Mesendoderm (in vitro differentiated cells): ENCODE data around the gene CHCHD1.

ENCODE experiments used
- DNase-seq: peaks from one replicate; pipeline ENCODE4 v3.0.0; 2013
- H2AK5ac ChIP-seq: 2 replicates; pipeline ENCODE4 v1.6.1; 2013; ENCODE audit warnings: low read length, inconsistent platforms
- H2BK120ac ChIP-seq: 2 replicates; pipeline ENCODE4 v1.6.1; 2013; ENCODE audit warnings: low read depth, mild to moderate bottlenecking, low read length, moderate library complexity, mixed read lengths
- H2BK15ac ChIP-seq: replicated peaks from 2 replicates; pipeline ENCODE4 v1.6.1; 2013; ENCODE audit warnings: low read depth, mild to moderate bottlenecking, moderate library complexity
- H2BK5ac ChIP-seq: 2 replicates; pipeline ENCODE4 v1.6.1; 2013; ENCODE audit warnings: low read length, inconsistent platforms
- H3K18ac ChIP-seq: 2 replicates; pipeline ENCODE4 v1.6.1; 2013; ENCODE audit warnings: mild to moderate bottlenecking, low read length, mixed read lengths
- H3K23ac ChIP-seq: one replicate; pipeline ENCODE4 v1.6.1; 2013; ENCODE audit warnings: low read length
- H3K27ac ChIP-seq: 2 replicates; pipeline ENCODE4 v1.5.1; 2013; ENCODE audit warnings: low read depth, mild to moderate bottlenecking, inconsistent platforms, low read length, moderate library complexity
- H3K27me3 ChIP-seq: 2 replicates; pipeline ENCODE4 v1.6.1; 2013; ENCODE audit warnings: low read length, control low read depth, mild to moderate bottlenecking, inconsistent platforms; ENCODE audit not compliant: insufficient read depth, poor library complexity
- H3K36me3 ChIP-seq: 2 replicates; pipeline ENCODE4 v1.6.1; 2013; ENCODE audit warnings: low read length, inconsistent platforms; ENCODE audit not compliant: control insufficient read depth, insufficient read depth
- H3K4ac ChIP-seq: one replicate; pipeline ENCODE4 v1.6.1; 2013; ENCODE audit warnings: low read depth, mild to moderate bottlenecking, low read length, moderate library complexity
- H3K4me1 ChIP-seq: 2 replicates; pipeline ENCODE4 v1.6.1; 2013; ENCODE audit warnings: low read depth, low read length, inconsistent platforms; ENCODE audit not compliant: control insufficient read depth
- H3K4me2 ChIP-seq: 2 replicates; pipeline ENCODE4 v1.6.1; 2013; ENCODE audit warnings: low read length
- H3K4me3 ChIP-seq: 2 replicates; pipeline ENCODE4 v1.5.1; 2013; ENCODE audit warnings: mild to moderate bottlenecking, low read length
- H3K56ac ChIP-seq: one replicate; pipeline ENCODE4 v1.6.1; 2013; ENCODE audit warnings: low read length
- H3K79me1 ChIP-seq: 2 replicates; pipeline ENCODE4 v1.6.1; 2013; ENCODE audit warnings: low read length, inconsistent platforms
- H3K79me2 ChIP-seq: 2 replicates; pipeline ENCODE4 v1.6.1; 2013; ENCODE audit warnings: mild to moderate bottlenecking, low read length; ENCODE audit not compliant: control insufficient read depth, insufficient read depth
- H3K9ac ChIP-seq: 2 replicates; pipeline ENCODE4 v1.6.1; 2013; ENCODE audit warnings: low read length, inconsistent platforms
- H4K5ac ChIP-seq: one replicate; pipeline ENCODE4 v1.6.1; 2013; ENCODE audit warnings: low read length
- H4K8ac ChIP-seq: one replicate; pipeline ENCODE4 v1.6.1; 2013; ENCODE audit warnings: low read depth, mild to moderate bottlenecking, control low read depth, low read length, moderate library complexity
- WGBS: extraction: QIAGEN DNeasy Blood & Tissue Kit; methylation state at CpG from one replicate; pipeline ENCODE4 v1.1.7; 2013; ENCODE audit warnings: low lambda C conversion rate, missing lambda C conversion rate; ENCODE audit not compliant: insufficient coverage; ENCODE audit errors: extremely low coverage; 5-methylcytosine and 5-hydroxymethylcytosine counted together

Gene CHCHD1

GRCh38 chr10:73779539-73780197 is 2.2 kb upstream of the CHCHD1 start:
- H4K5ac ChIP-seq, result no peak overlapping the region
- no peaks in the 10 kb centered on the region for H3K4me1 ChIP-seq
- H3K79me1 ChIP-seq, result peaks cover 12% of the 10 kb centered on the region
- no peak overlapping the region for H4K8ac ChIP-seq
- no peaks in the 10 kb centered on the region for H3K27me3 ChIP-seq
- H3K56ac ChIP-seq, result no peak overlapping the region
- no peak overlapping the region for H2BK15ac ChIP-seq
- DNase-seq, result no peak
- H3K4me3 ChIP-seq, result no peak overlapping the region
- H3K23ac ChIP-seq, result no peak overlapping the region
- no peak overlapping the region for H3K9ac ChIP-seq
- no peak overlapping the region for H3K27ac ChIP-seq
- no CpG with 5 or more reads among the region's 3 CpGs for WGBS
- no peaks in the 10 kb centered on the region for H3K36me3 ChIP-seq
- no peak overlapping the region for H2AK5ac ChIP-seq
- H3K18ac ChIP-seq, result no peak overlapping the region
- peaks cover 24% of the 10 kb centered on the region for H3K79me2 ChIP-seq
- H2BK120ac ChIP-seq, result no peak overlapping the region
- no peak overlapping the region for H2BK5ac ChIP-seq
- no peak overlapping the region for H3K4me2 ChIP-seq
- no peak overlapping the region for H3K4ac ChIP-seq

GRCh38 chr10:73780301-73780700 is 1.5 kb upstream of the CHCHD1 start:
- Histone ChIP-seq H2AK5ac (no peak overlapping the region), H2BK15ac (no peak overlapping the region), H3K4me1 (no peaks in the 10 kb centered on the region), H3K27me3 (no peaks in the 10 kb centered on the region), H3K79me2 (peaks cover 24% of the 10 kb centered on the region), H3K4me3 (no peak overlapping the region), H3K18ac (no peak overlapping the region), H3K9ac (peak overlapping the region; percentile 40), H3K23ac (no peak overlapping the region), H3K27ac (no peak overlapping the region), H2BK5ac (no peak overlapping the region), H2BK120ac (no peak overlapping the region), H3K56ac (no peak overlapping the region), H4K8ac (no peak overlapping the region), H3K36me3 (no peaks in the 10 kb centered on the region), H3K4ac (no peak overlapping the region), H3K79me1 (peaks cover 12% of the 10 kb centered on the region), H3K4me2 (no peak overlapping the region), H4K5ac (no peak overlapping the region)
- WGBS, result no CpG with 5 or more reads among the region's 5 CpGs
- no peak for DNase-seq

GRCh38 chr10:73780966-73781365 is 882 bp upstream of the CHCHD1 start:
- Histone ChIP-seq H3K56ac (peak overlapping the region; percentile 94), H2BK15ac (no peak overlapping the region), H3K36me3 (no peaks in the 10 kb centered on the region), H3K23ac (no peak overlapping the region), H3K27ac (no peak overlapping the region), H3K79me1 (peaks cover 10% of the 10 kb centered on the region), H3K4me2 (peak overlapping the region; percentile 99), H3K18ac (no peak overlapping the region), H3K79me2 (peaks cover 24% of the 10 kb centered on the region), H2AK5ac (no peak overlapping the region), H3K27me3 (no peaks in the 10 kb centered on the region), H4K5ac (peak overlapping the region; percentile 85), H3K4me1 (no peaks in the 10 kb centered on the region), H4K8ac (no peak overlapping the region), H3K4ac (no peak overlapping the region), H3K9ac (peak overlapping the region; percentile 90), H2BK5ac (no peak overlapping the region), H2BK120ac (no peak overlapping the region), H3K4me3 (peak overlapping the region; percentile 56)
- DNase-seq, result no peak
- no CpG with 5 or more reads among the region's 11 CpGs for WGBS

- peak overlapping the region; percentile 94 for H3K56ac ChIP-seq
- no CpG with 5 or more reads among the region's 14 CpGs for WGBS
- H3K27me3 ChIP-seq, result no peaks in the 10 kb centered on the region
- peak overlapping the region; percentile 56 for H3K4me3 ChIP-seq
- peaks cover 10% of the 10 kb centered on the region for H3K79me1 ChIP-seq
- peaks cover 1% of the 10 kb centered on the region for H3K4me1 ChIP-seq
- H2BK120ac ChIP-seq, result no peak overlapping the region
- H3K36me3 ChIP-seq, result no peaks in the 10 kb centered on the region
- H3K18ac ChIP-seq, result peak overlapping the region; percentile 81
- DNase-seq, result no peak
- peak overlapping the region; percentile 90 for H3K9ac ChIP-seq
- H4K5ac ChIP-seq, result peak overlapping the region; percentile 85
- H2BK15ac ChIP-seq, result no peak overlapping the region
- peak overlapping the region; percentile 63 for H3K4ac ChIP-seq
- H2BK5ac ChIP-seq, result no peak overlapping the region
- H3K27ac ChIP-seq, result peak overlapping the region; percentile 16
- peak overlapping the region; percentile 99 for H3K4me2 ChIP-seq
- peak overlapping the region; percentile 76 for H2AK5ac ChIP-seq
- H4K8ac ChIP-seq, result peak overlapping the region; percentile 87
- peaks cover 24% of the 10 kb centered on the region for H3K79me2 ChIP-seq
- no peak overlapping the region for H3K23ac ChIP-seq
Observed at GRCh38 chr10:73781548-73781878, 335 bp upstream of the CHCHD1 start.

- no peak for DNase-seq
- Histone ChIP-seq H3K79me2 (peaks cover 24% of the 10 kb centered on the region), H3K27me3 (no peaks in the 10 kb centered on the region), H3K4me1 (peaks cover 3% of the 10 kb centered on the region), H3K4me2 (peak overlapping the region; percentile 14), H3K4me3 (no peak overlapping the region), H4K8ac (no peak overlapping the region), H3K9ac (peak overlapping the region; percentile 90), H2BK120ac (no peak overlapping the region), H3K23ac (no peak overlapping the region), H3K27ac (no peak overlapping the region), H3K18ac (no peak overlapping the region), H2AK5ac (no peak overlapping the region), H3K4ac (no peak overlapping the region), H4K5ac (no peak overlapping the region), H3K36me3 (no peaks in the 10 kb centered on the region), H2BK5ac (no peak overlapping the region), H3K79me1 (peaks cover 14% of the 10 kb centered on the region), H3K56ac (peak overlapping the region; percentile 22), H2BK15ac (no peak overlapping the region)
- no CpG with 5 or more reads among the region's 2 CpGs for WGBS
Observed at GRCh38 chr10:73782749-73783085, 869 bp downstream of the CHCHD1 start.

GRCh38 chr10:73785211-73785720 is 3.4 kb downstream of the CHCHD1 start, which contains the start of gene ZSWIM8:
Gene ZSWIM8, plus strand, starts transcription at chr10:73785606. Its CDS starts 273 bp downstream, at chr10:73785879.
- no peak within 1 kb of the TSS for H2AK5ac ChIP-seq
- no peak within 1 kb of the TSS for H3K4ac ChIP-seq
- H3K4me1 ChIP-seq, result peaks cover 3% of the 10 kb centered on the region
- H3K79me2 ChIP-seq, result peaks cover 23% of the 10 kb centered on the region
- peaks cover 14% of the 10 kb centered on the region for H3K79me1 ChIP-seq
- WGBS, result no CpG with 5 or more reads among the region's 36 CpGs
- no peaks in the 10 kb centered on the region for H3K36me3 ChIP-seq
- H3K27ac ChIP-seq, result peak within 1 kb of the TSS; percentile 8
- no peak within 1 kb of the TSS for H3K18ac ChIP-seq
- no peak within 1 kb of the TSS for H2BK120ac ChIP-seq
- H4K5ac ChIP-seq, result no peak within 1 kb of the TSS
- peak within 1 kb of the TSS; percentile 66 for H3K4me2 ChIP-seq
- no peak within 1 kb of the TSS for H4K8ac ChIP-seq
- peak within 1 kb of the TSS; percentile 72 for H3K23ac ChIP-seq
- H3K4me3 ChIP-seq, result peak within 1 kb of the TSS; percentile 29
- peak within 1 kb of the TSS; percentile 55 for H3K9ac ChIP-seq
- no peaks in the 10 kb centered on the region for H3K27me3 ChIP-seq
- H3K56ac ChIP-seq, result peak within 1 kb of the TSS; percentile 57
- DNase-seq, result peak; percentile 98
- no peak within 1 kb of the TSS for H2BK5ac ChIP-seq
- H2BK15ac ChIP-seq, result no peak within 1 kb of the TSS
